DND-41 (cell line): ENCODE results near the gene PNPLA8.

ENCODE experiments used
- EZH2 ChIP-seq: IDR thresholded peaks from 3 replicates; pipeline ENCODE4 v1.6.1; 2012; ENCODE audit warnings: borderline replicate concordance, low read depth, mild to moderate bottlenecking, moderate library complexity, low read length, inconsistent platforms; ENCODE audit not compliant: severe bottlenecking
- TF ChIP-seq, protein P1 (sequence below): IDR thresholded peaks from 2 replicates; pipeline ENCODE4 v1.5.1; 2012; ENCODE audit warnings: borderline replicate concordance, low read length, moderate library complexity, mild to moderate bottlenecking; ENCODE audit not compliant: poor library complexity, severe bottlenecking; ENCODE audit errors: extremely low read depth

GRCh38 chr7:108525985-108526767, at the start of gene PNPLA8:
- TF ChIP-seq, protein P1, sequence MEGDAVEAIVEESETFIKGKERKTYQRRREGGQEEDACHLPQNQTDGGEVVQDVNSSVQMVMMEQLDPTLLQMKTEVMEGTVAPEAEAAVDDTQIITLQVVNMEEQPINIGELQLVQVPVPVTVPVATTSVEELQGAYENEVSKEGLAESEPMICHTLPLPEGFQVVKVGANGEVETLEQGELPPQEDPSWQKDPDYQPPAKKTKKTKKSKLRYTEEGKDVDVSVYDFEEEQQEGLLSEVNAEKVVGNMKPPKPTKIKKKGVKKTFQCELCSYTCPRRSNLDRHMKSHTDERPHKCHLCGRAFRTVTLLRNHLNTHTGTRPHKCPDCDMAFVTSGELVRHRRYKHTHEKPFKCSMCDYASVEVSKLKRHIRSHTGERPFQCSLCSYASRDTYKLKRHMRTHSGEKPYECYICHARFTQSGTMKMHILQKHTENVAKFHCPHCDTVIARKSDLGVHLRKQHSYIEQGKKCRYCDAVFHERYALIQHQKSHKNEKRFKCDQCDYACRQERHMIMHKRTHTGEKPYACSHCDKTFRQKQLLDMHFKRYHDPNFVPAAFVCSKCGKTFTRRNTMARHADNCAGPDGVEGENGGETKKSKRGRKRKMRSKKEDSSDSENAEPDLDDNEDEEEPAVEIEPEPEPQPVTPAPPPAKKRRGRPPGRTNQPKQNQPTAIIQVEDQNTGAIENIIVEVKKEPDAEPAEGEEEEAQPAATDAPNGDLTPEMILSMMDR = no peak
- TF ChIP-seq EZH2 = no peak
